GM23248 (cell line): ENCODE measurements around the gene BHMT2.

Source experiments
- EZH2 ChIP-seq: fragments of 200-600 bp; sonication (generic); IDR thresholded peaks from 2 replicates; pipeline ENCODE4 v1.6.1; 2018; ENCODE audit warnings: antibody characterized with exemption, mild to moderate bottlenecking; ENCODE audit not compliant: insufficient read depth, poor library complexity, severe bottlenecking
- EZH2phosphoT487 ChIP-seq: fragments of 200-600 bp; sonication (generic); IDR thresholded peaks from 2 replicates; pipeline ENCODE4 v1.6.1; 2018; ENCODE audit warnings: antibody characterized with exemption, moderate library complexity, mild to moderate bottlenecking, low read depth; ENCODE audit not compliant: insufficient read depth

DNA sequence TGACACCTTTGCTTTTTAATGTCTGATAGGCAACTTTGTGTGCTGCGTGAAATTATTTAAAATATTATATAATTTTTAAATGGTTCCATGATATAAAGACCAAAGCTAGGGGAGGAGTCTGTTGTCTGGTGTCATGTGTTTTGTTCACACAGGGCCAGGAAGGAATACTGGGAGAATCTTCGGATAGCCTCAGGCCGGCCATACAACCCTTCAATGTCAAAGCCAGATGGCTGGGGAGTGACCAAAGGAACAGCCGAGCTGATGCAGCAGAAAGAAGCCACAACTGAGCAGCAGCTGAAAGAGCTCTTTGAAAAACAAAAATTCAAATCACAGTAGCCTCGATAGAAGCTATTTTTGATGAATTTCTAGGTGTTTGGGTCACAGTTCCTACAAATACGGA lies 61.2 kb downstream of the BHMT2 start:
- TF ChIP-seq EZH2phosphoT487 (no peak), EZH2 (no peak)
